ENCODE measurements around the gene NDUFB2.
"Not testable (repeated sequence)": the region's sequence is repeated elsewhere in the genome, so short reads cannot be mapped to it uniquely, and the experiment has no call there.

Gene NDUFB2

DNA sequence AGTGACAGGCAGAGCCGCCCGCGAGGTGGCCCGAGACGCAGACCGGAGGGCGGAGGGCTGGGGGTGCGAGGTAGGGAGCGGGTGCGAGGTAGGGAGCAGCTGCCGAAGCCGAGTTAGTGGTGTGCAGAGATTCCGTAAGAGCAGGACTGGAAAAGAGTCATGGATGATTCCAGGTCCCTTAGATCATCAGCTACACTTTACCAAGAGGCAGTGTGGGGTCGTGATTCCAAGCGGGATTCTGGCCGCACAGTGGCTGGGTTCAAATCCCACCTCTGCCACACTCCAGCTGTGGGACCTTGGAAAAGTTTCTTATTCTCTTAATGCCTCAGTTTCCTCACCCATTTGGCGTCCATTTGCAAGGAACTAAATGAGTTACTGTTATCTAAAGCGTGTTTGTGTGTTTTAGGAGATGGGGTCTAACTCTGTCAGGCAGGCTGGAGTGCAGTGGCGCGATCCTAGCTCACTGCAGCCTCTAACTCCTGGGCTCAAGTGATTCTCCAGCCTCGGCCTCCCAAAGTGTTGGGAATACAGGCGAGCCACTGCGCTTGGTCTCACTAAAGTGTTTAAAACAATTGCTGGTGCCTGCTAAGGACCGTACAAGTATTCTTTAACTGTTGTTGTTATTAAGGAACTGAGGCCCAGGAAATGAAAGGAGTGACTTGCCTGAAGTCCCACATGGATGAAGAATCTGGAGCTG, 1.1 kb downstream of the NDUFB2 start:
- peak overlapping the region; percentile 91 for H3K27ac ChIP-seq
- H3K4me3 ChIP-seq (ENCODE audit: low read depth, low read length): peak overlapping the region; percentile 86
- TF ChIP-seq, protein P1, sequence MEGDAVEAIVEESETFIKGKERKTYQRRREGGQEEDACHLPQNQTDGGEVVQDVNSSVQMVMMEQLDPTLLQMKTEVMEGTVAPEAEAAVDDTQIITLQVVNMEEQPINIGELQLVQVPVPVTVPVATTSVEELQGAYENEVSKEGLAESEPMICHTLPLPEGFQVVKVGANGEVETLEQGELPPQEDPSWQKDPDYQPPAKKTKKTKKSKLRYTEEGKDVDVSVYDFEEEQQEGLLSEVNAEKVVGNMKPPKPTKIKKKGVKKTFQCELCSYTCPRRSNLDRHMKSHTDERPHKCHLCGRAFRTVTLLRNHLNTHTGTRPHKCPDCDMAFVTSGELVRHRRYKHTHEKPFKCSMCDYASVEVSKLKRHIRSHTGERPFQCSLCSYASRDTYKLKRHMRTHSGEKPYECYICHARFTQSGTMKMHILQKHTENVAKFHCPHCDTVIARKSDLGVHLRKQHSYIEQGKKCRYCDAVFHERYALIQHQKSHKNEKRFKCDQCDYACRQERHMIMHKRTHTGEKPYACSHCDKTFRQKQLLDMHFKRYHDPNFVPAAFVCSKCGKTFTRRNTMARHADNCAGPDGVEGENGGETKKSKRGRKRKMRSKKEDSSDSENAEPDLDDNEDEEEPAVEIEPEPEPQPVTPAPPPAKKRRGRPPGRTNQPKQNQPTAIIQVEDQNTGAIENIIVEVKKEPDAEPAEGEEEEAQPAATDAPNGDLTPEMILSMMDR (IDR thresholded peaks at IDR 0.05): no peak
- H3K9me3 ChIP-seq (ENCODE audit: control insufficient read depth, low read length): no peaks in the 10 kb centered on the region
- H3K36me3 ChIP-seq (ENCODE audit: control insufficient read depth, insufficient read depth, low read length): no peaks in the 10 kb centered on the region
- H3K79me2 ChIP-seq: peaks cover 26% of the 10 kb centered on the region
- H3K9ac ChIP-seq: no peak overlapping the region
- no peaks in the 10 kb centered on the region for H3K27me3 ChIP-seq (ENCODE audit: control insufficient read depth, insufficient read depth, low read length)
- H3K4me1 ChIP-seq: peaks cover 11% of the 10 kb centered on the region
- peak overlapping the region; percentile 87 for H2AFZ ChIP-seq
- H3K4me2 ChIP-seq (ENCODE audit: low read length): peak overlapping the region; percentile 81

GRCh38 chr7:140698477-140698876, 2.0 kb downstream of the NDUFB2 start:
- no peak overlapping the region for H3K9ac ChIP-seq
- H3K4me1 ChIP-seq: peaks cover 11% of the 10 kb centered on the region
- H3K4me3 ChIP-seq (ENCODE audit: low read depth, low read length): no peak overlapping the region
- TF ChIP-seq, protein P1 (IDR thresholded peaks at IDR 0.05): no peak
- no peaks in the 10 kb centered on the region for H3K27me3 ChIP-seq (ENCODE audit: control insufficient read depth, insufficient read depth, low read length)
- H2AFZ ChIP-seq: no peak overlapping the region
- H3K36me3 ChIP-seq (ENCODE audit: control insufficient read depth, insufficient read depth, low read length): no peaks in the 10 kb centered on the region
- no peaks in the 10 kb centered on the region for H3K9me3 ChIP-seq (ENCODE audit: control insufficient read depth, low read length)
- peaks cover 26% of the 10 kb centered on the region for H3K79me2 ChIP-seq
- H3K27ac ChIP-seq: no peak overlapping the region
- H3K4me2 ChIP-seq (ENCODE audit: low read length): peak overlapping the region; percentile 81

- Histone ChIP-seq H3K36me3 (ENCODE audit: control insufficient read depth, insufficient read depth, low read length) (no peaks in the 10 kb centered on the region), H2AFZ (no peak overlapping the region), H3K79me2 (peaks cover 20% of the 10 kb centered on the region), H3K4me2 (ENCODE audit: low read length) (no peak overlapping the region), H3K4me3 (ENCODE audit: low read depth, low read length) (no peak overlapping the region), H3K27me3 (ENCODE audit: control insufficient read depth, insufficient read depth, low read length) (no peaks in the 10 kb centered on the region), H3K27ac (no peak overlapping the region), H3K9me3 (ENCODE audit: control insufficient read depth, low read length) (no peaks in the 10 kb centered on the region), H3K4me1 (peaks cover 3% of the 10 kb centered on the region), H3K9ac (no peak overlapping the region)
- TF ChIP-seq, protein P1 (IDR thresholded peaks at IDR 0.05): no peak
Observed at GRCh38 chr7:140702774-140703173, 6.3 kb downstream of the NDUFB2 start.

- Histone ChIP-seq H3K4me3 (ENCODE audit: low read depth, low read length) (no peak overlapping the region), H3K79me2 (peaks cover 8% of the 10 kb centered on the region), H3K9ac (no peak overlapping the region), H2AFZ (no peak overlapping the region), H3K27ac (no peak overlapping the region), H3K9me3 (ENCODE audit: control insufficient read depth, low read length) (no peaks in the 10 kb centered on the region), H3K27me3 (ENCODE audit: control insufficient read depth, insufficient read depth, low read length) (no peaks in the 10 kb centered on the region), H3K36me3 (ENCODE audit: control insufficient read depth, insufficient read depth, low read length) (no peaks in the 10 kb centered on the region), H3K4me2 (ENCODE audit: low read length) (no peak overlapping the region), H3K4me1 (no peaks in the 10 kb centered on the region)
- TF ChIP-seq, protein P1 (IDR thresholded peaks at IDR 0.05): no peak
Observed at GRCh38 chr7:140704205-140704604, 7.7 kb downstream of the NDUFB2 start.

- Histone ChIP-seq H3K9me3 (ENCODE audit: control insufficient read depth, low read length) (no peaks in the 10 kb centered on the region), H3K27ac (no peak overlapping the region), H3K4me1 (no peaks in the 10 kb centered on the region), H3K4me3 (ENCODE audit: low read depth, low read length) (no peak overlapping the region), H3K36me3 (ENCODE audit: control insufficient read depth, insufficient read depth, low read length) (no peaks in the 10 kb centered on the region), H2AFZ (no peak overlapping the region), H3K4me2 (ENCODE audit: low read length) (no peak overlapping the region), H3K9ac (no peak overlapping the region), H3K79me2 (no peaks in the 10 kb centered on the region), H3K27me3 (ENCODE audit: control insufficient read depth, insufficient read depth, low read length) (no peaks in the 10 kb centered on the region)
- TF ChIP-seq, protein P1 (IDR thresholded peaks at IDR 0.05): no peak
Observed at GRCh38 chr7:140707132-140707531, 10.6 kb downstream of the NDUFB2 start.

DNA sequence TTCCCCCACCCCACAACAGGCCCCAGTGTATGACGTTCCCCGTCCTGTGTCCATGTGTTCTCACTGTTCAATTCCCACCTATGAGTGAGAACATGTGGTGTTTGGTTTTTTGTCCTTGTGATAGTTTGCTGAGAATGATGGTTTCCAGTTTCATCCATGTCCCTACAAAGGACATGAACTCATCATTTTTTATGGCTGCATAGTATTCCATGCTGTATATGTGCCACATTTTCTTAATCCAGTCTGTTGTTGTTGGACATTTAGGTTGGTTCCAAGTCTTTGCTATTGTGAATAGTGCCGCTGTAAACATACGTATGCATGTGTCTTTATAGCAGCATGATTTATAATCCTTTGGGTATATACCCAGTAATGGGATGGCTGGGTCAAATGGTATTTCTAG, 12.3 kb downstream of the NDUFB2 start:
- not testable (repeated sequence) for H3K9ac ChIP-seq; H3K36me3 ChIP-seq (ENCODE audit: control insufficient read depth, insufficient read depth, low read length); H3K27me3 ChIP-seq (ENCODE audit: control insufficient read depth, insufficient read depth, low read length); H3K27ac ChIP-seq; H3K4me3 ChIP-seq (ENCODE audit: low read depth, low read length); H2AFZ ChIP-seq; H3K4me2 ChIP-seq (ENCODE audit: low read length); H3K9me3 ChIP-seq (ENCODE audit: control insufficient read depth, low read length); H3K4me1 ChIP-seq; H3K79me2 ChIP-seq

- H3K4me1 ChIP-seq; H3K79me2 ChIP-seq; H3K27me3 ChIP-seq (ENCODE audit: control insufficient read depth, insufficient read depth, low read length); H2AFZ ChIP-seq; H3K4me3 ChIP-seq (ENCODE audit: low read depth, low read length); H3K27ac ChIP-seq; H3K36me3 ChIP-seq (ENCODE audit: control insufficient read depth, insufficient read depth, low read length); H3K9ac ChIP-seq; H3K4me2 ChIP-seq (ENCODE audit: low read length); H3K9me3 ChIP-seq (ENCODE audit: control insufficient read depth, low read length): not testable (repeated sequence)
Observed at GRCh38 chr7:140712392-140712791, 15.9 kb downstream of the NDUFB2 start.

Data from parathyroid adenoma (tissue), 2 donors.